GM12865 (cell line): Measurements from ENCODE around the gene TRIM16.
"Not testable (repeated sequence)": the region's sequence is repeated elsewhere in the genome, so short reads cannot be mapped to it uniquely, and the experiment has no call there.

Source experiments
- DNase-seq: peaks from one replicate; pipeline ENCODE4 v3.0.0; 2010; ENCODE audit warnings: low read depth
- H3K4me3 ChIP-seq: 2 replicates; pipeline ENCODE4 v1.5.1; 2011; ENCODE audit warnings: mild to moderate bottlenecking, low read depth, low read length, control low read depth
- CTCF ChIP-seq: IDR thresholded peaks from 2 replicates; pipeline ENCODE4 v1.5.1; 2011; ENCODE audit warnings: low read length, control low read depth, low read depth, inconsistent platforms; ENCODE audit not compliant: insufficient read depth; ENCODE audit errors: missing control alignments

Gene TRIM16

GRCh38 chr17:15648386-15648785, 35.7 kb downstream of the TRIM16 start:
- DNase-seq: no peak
- H3K4me3 ChIP-seq: no peak overlapping the region

GRCh38 chr17:15645942-15646312, 38.2 kb downstream of the TRIM16 start:
- not testable (repeated sequence) for H3K4me3 ChIP-seq
- peak; percentile 12 for DNase-seq

More at GRCh38 chr17:15648386-15648785, 35.7 kb downstream of the TRIM16 start:
- no peak for TF ChIP-seq CTCF

- H3K4me3 ChIP-seq: not testable (repeated sequence)
- peak; percentile 18 for DNase-seq
These were observed 38.8 kb downstream of the TRIM16 start for GRCh38 chr17:15645099-15645941.

GRCh38 chr17:15642505-15643251, 41.4 kb downstream of the TRIM16 start:
- not testable (repeated sequence) for H3K4me3 ChIP-seq, DNase-seq

- not testable (repeated sequence) for DNase-seq, H3K4me3 ChIP-seq
These were observed 42.1 kb downstream of the TRIM16 start for GRCh38 chr17:15642014-15642413.

- H3K4me3 ChIP-seq, DNase-seq: not testable (repeated sequence)
These were observed 53.1 kb downstream of the TRIM16 start for GRCh38 chr17:15630930-15631453.

- H3K4me3 ChIP-seq: not testable (repeated sequence)
These were observed 54.1 kb downstream of the TRIM16 start for GRCh38 chr17:15629991-15630390.

GRCh38 chr17:15623661-15624209, 60.4 kb downstream of the TRIM16 start:
- not testable (repeated sequence) for H3K4me3 ChIP-seq, DNase-seq

More at GRCh38 chr17:15629991-15630390, 54.1 kb downstream of the TRIM16 start:
- DNase-seq: not testable (repeated sequence)

- not testable (repeated sequence) for H3K4me3 ChIP-seq, DNase-seq
These were observed 60.9 kb downstream of the TRIM16 start for GRCh38 chr17:15623255-15623654.

GRCh38 chr17:15622124-15622523, 62.0 kb downstream of the TRIM16 start:
- H3K4me3 ChIP-seq, DNase-seq: not testable (repeated sequence)

- not testable (repeated sequence) for DNase-seq, H3K4me3 ChIP-seq
These were observed 64.6 kb downstream of the TRIM16 start, which contains the start of gene FBXW10B for GRCh38 chr17:15619331-15620058. Gene FBXW10B (minus strand): TSS chr17:15619704. CDS start chr17:15619512, 192 bp downstream.

GRCh38 chr17:15616828-15617227, 67.3 kb downstream of the TRIM16 start:
- not testable (repeated sequence) for DNase-seq

GRCh38 chr17:15615850-15616249, 68.3 kb downstream of the TRIM16 start:
- H3K4me3 ChIP-seq, DNase-seq: not testable (repeated sequence)

More at GRCh38 chr17:15616828-15617227, 67.3 kb downstream of the TRIM16 start:
- not testable (repeated sequence) for H3K4me3 ChIP-seq

GRCh38 chr17:15613111-15613510, 71.0 kb downstream of the TRIM16 start:
- not testable (repeated sequence) for H3K4me3 ChIP-seq, DNase-seq

- DNase-seq, H3K4me3 ChIP-seq: not testable (repeated sequence)
These were observed 91.2 kb downstream of the TRIM16 start for GRCh38 chr17:15592960-15593359.

- not testable (repeated sequence) for DNase-seq, H3K4me3 ChIP-seq
These were observed 92.1 kb downstream of the TRIM16 start for GRCh38 chr17:15591986-15592385.

- DNase-seq, H3K4me3 ChIP-seq: not testable (repeated sequence)
These were observed 93.3 kb downstream of the TRIM16 start for GRCh38 chr17:15590844-15591243.
